IMR-90 (cell line): Measurements from ENCODE around the gene PTPN13. TPM values are rescaled to one million over a fixed set of nuclear protein-coding genes. Genes with fewer than 3 reads are reported as not detected.
A peak's percentile ranks its signal among the peaks of the same experiment; 100 is the strongest.

Experiments
- ATAC-seq: fragments of 200-7000 bp; cut with Tn5 transposase; 2 replicates; pipeline ENCODE4 v1.9.1; 2020; ENCODE audit warnings: low read depth, mild to moderate bottlenecking, moderate library complexity
- BruUV-seq: library from RNA; stranded (reverse); fragments of 400-500 nt; replicated peaks from 2 replicates; lab custom pipeline; 2021; lab: Mats Ljungman, UMichigan
- CTCF ChIA-PET: fragments of 300-600 bp; formaldehyde crosslinking; extraction: SDS; loops from one replicate; lab custom pipeline; 2021; ENCODE audit warnings: antibody characterized with exemption; lab: Yijun Ruan, JAX
- POLR2A ChIA-PET: fragments of 300-600 bp; sonication (Branson Sonifier 250); formaldehyde crosslinking; loops from one replicate; lab custom pipeline; 2022; ENCODE audit warnings: antibody characterized with exemption; ENCODE audit not compliant: unreplicated experiment; lab: Charles Lee
- DNase-seq: peaks from one replicate; pipeline ENCODE4 v3.0.0; 2013
- H2AFZ ChIP-seq: replicated peaks from 2 replicates; pipeline ENCODE3; 2013; ENCODE audit warnings: low read length, mild to moderate bottlenecking; ENCODE audit not compliant: poor library complexity
- H2AK5ac ChIP-seq: 2 replicates; pipeline ENCODE4 v1.6.1; 2013; ENCODE audit warnings: low read depth, low read length, inconsistent platforms
- H2AK9ac ChIP-seq: replicated peaks from 2 replicates; pipeline ENCODE3; 2013; ENCODE audit warnings: mild to moderate bottlenecking, low read depth, low read length, moderate library complexity; ENCODE audit not compliant: poor library complexity
- H2BK120ac ChIP-seq: 2 replicates; pipeline ENCODE4 v1.6.1; 2013; ENCODE audit warnings: low read depth, low read length, inconsistent platforms
- H2BK15ac ChIP-seq: 3 replicates; pipeline ENCODE4 v1.6.1; 2013; ENCODE audit warnings: low read depth, low read length, inconsistent platforms
- H2BK20ac ChIP-seq: 2 replicates; pipeline ENCODE4 v1.6.1; 2013; ENCODE audit warnings: low read depth, mild to moderate bottlenecking, inconsistent platforms, low read length, moderate library complexity
- H2BK5ac ChIP-seq: 2 replicates; pipeline ENCODE4 v1.6.1; 2013; ENCODE audit warnings: mild to moderate bottlenecking, low read depth, low read length, inconsistent platforms; ENCODE audit not compliant: poor library complexity, severe bottlenecking
- H3K14ac ChIP-seq: replicated peaks from 2 replicates; pipeline ENCODE4 v1.6.1; 2013; ENCODE audit warnings: low read depth, low read length, inconsistent platforms
- H3K18ac ChIP-seq: 2 replicates; pipeline ENCODE4 v1.6.1; 2013; ENCODE audit warnings: low read depth, low read length, control low read depth
- H3K23ac ChIP-seq: 2 replicates; pipeline ENCODE4 v1.6.1; 2013; ENCODE audit warnings: low read depth, low read length, inconsistent platforms
- H3K27ac ChIP-seq: 2 replicates; pipeline ENCODE4 v1.5.1; 2013; ENCODE audit warnings: mild to moderate bottlenecking, control low read depth, low read length; ENCODE audit not compliant: insufficient read depth
- H3K27me3 ChIP-seq: 2 replicates; pipeline ENCODE4 v1.6.1; 2013; ENCODE audit warnings: low read length; ENCODE audit not compliant: control insufficient read depth, insufficient read depth
- H3K36me3 ChIP-seq: 2 replicates; pipeline ENCODE4 v1.6.1; 2013; ENCODE audit warnings: low read length, mixed read lengths; ENCODE audit not compliant: control insufficient read depth, insufficient read depth
- H3K4ac ChIP-seq: 2 replicates; pipeline ENCODE4 v1.6.1; 2013; ENCODE audit warnings: low read depth, low read length, inconsistent platforms
- H3K4me1 ChIP-seq: 2 replicates; pipeline ENCODE4 v1.6.1; 2013; ENCODE audit warnings: low read length, mixed read lengths; ENCODE audit not compliant: control insufficient read depth, insufficient read depth
- H3K4me2 ChIP-seq: 2 replicates; pipeline ENCODE4 v1.6.1; 2013; ENCODE audit warnings: low read depth, mild to moderate bottlenecking, control low read depth, low read length, moderate library complexity
- H3K4me3 ChIP-seq: 2 replicates; pipeline ENCODE4 v1.5.1; 2013; ENCODE audit warnings: low read depth, mild to moderate bottlenecking, control low read depth, low read length, moderate library complexity; ENCODE audit not compliant: insufficient read depth
- H3K56ac ChIP-seq: 2 replicates; pipeline ENCODE4 v1.6.1; 2013; ENCODE audit warnings: low read length, inconsistent platforms; ENCODE audit not compliant: insufficient read depth; ENCODE audit errors: extremely low read depth
- H3K79me1 ChIP-seq, 2 experiments: 2 replicates each; pipeline ENCODE4 v1.6.1; 2013; ENCODE audit warnings: low read length in 2 of 2, inconsistent platforms in 1 of 2, low read depth in 1 of 2
- H3K9ac ChIP-seq: 2 replicates; pipeline ENCODE4 v1.6.1; 2013; ENCODE audit warnings: low read depth, low read length, control low read depth
- H3K9me1 ChIP-seq: 2 replicates; pipeline ENCODE4 v1.6.1; 2013; ENCODE audit warnings: low read length, inconsistent platforms; ENCODE audit not compliant: insufficient read depth
- H3K9me3 ChIP-seq: 2 replicates; pipeline ENCODE4 v1.6.1; 2013; ENCODE audit warnings: low read length; ENCODE audit not compliant: control insufficient read depth, insufficient read depth
- H4K20me1 ChIP-seq: 2 replicates; pipeline ENCODE4 v1.6.1; 2013; ENCODE audit warnings: low read length, inconsistent platforms; ENCODE audit not compliant: insufficient read depth
- H4K5ac ChIP-seq: 2 replicates; pipeline ENCODE4 v1.6.1; 2013; ENCODE audit warnings: mild to moderate bottlenecking, low read depth, low read length, control low read depth
- H4K8ac ChIP-seq, 2 experiments: 2 replicates each; pipeline ENCODE4 v1.6.1; 2013; ENCODE audit warnings: low read depth in 2 of 2, low read length in 2 of 2, control low read depth in 1 of 2, inconsistent platforms in 1 of 2
- H4K91ac ChIP-seq: 2 replicates; pipeline ENCODE4 v1.6.1; 2013; ENCODE audit warnings: low read depth, low read length, inconsistent platforms; ENCODE audit not compliant: insufficient read depth
- CEBPB ChIP-seq: IDR thresholded peaks from 2 replicates; pipeline ENCODE4 v1.6.1; 2012; ENCODE audit warnings: low read depth, low read length, improper control_type of control experiment
- USF2 ChIP-seq: fragments of 150-350 bp; IDR thresholded peaks from 2 replicates; pipeline ENCODE4 v1.6.1; 2017; ENCODE audit warnings: mild to moderate bottlenecking, antibody characterized with exemption, low read length, low read depth
- WGBS, 2 experiments: methylation state at CpG; one replicate each; pipeline versions ENCODE4 v1.1.5 to v1.1.7; 2013; ENCODE audit warnings: missing lambda C conversion rate in 2 of 2; ENCODE audit not compliant: insufficient read length in 1 of 2; ENCODE audit errors: extremely low coverage in 2 of 2; 5-methylcytosine and 5-hydroxymethylcytosine counted together
- dilution Hi-C: fragments of 300-500 bp; cut with HindIII; formaldehyde crosslinking; loops from one replicate; pipeline ENCODE4 v1.14.3; 2018; ENCODE audit warnings: low sequenced_read_pairs; ENCODE audit not compliant: unreplicated experiment
- in situ Hi-C: fragments of 300-500 bp; cut with MboI; formaldehyde crosslinking; loops from 3 replicates; pipeline ENCODE4 v1.14.3; 2019; ENCODE audit warnings: low sequenced_read_pairs, inconsistent platforms, mixed read lengths
- intact Hi-C: fragments of 100-400 bp; cut with micrococcal nuclease; formaldehyde crosslinking; loops from 2 replicates; pipeline ENCODE4 v1.10.0; 2022
- polyA plus RNA-seq, 3 experiments: library from polyadenylated mRNA; depleted of rRNA; stranded (reverse); fragments of >200 nt; gene quantifications; 2 replicates each; pipeline ENCODE4 v1.2.3, GENCODE V29; 2012; ENCODE audit warnings: low replicate concordance in 1 of 3
- total RNA-seq: library from RNA; depleted of rRNA; stranded (reverse); fragments of >200 nt; gene quantifications from 2 replicates; pipeline ENCODE4 v1.2.3, GENCODE V29; 2012

The PTPN13 gene
- total and polyA plus RNA-seq, 2 of the 4 experiments (the other 2 are of a cell fraction): 7.7 to 29.0 TPM

GRCh38 chr4:86613734-86614133 is 19.6 kb downstream of the PTPN13 start:
- no peak overlapping the region for H3K56ac ChIP-seq
- TF ChIP-seq USF2 (no peak), CEBPB (peak; percentile 79)
- CTCF ChIA-PET: no interaction called here
- BruUV-seq: no TSS peak
- no peak overlapping the region for H3K18ac ChIP-seq
- no peak overlapping the region for H3K4me3 ChIP-seq
- POLR2A ChIA-PET: no interaction called here
- no peak overlapping the region for H4K8ac ChIP-seq
- no peak overlapping the region for H2BK15ac ChIP-seq
- H3K4ac ChIP-seq: no peak overlapping the region
- dilution Hi-C loops: no loop called here
- in situ Hi-C loops: no loop called here
- H3K9me3 ChIP-seq: no peaks in the 10 kb centered on the region
- intact Hi-C loops: no loop called here
- H3K9me1 ChIP-seq: no peaks in the 10 kb centered on the region
- no peaks in the 10 kb centered on the region for H3K36me3 ChIP-seq
- no peak overlapping the region for H3K9ac ChIP-seq
- peaks cover 6 to 22% of the 10 kb centered on the region in 2 experiments for H3K79me1 ChIP-seq
- H2BK20ac ChIP-seq: no peak overlapping the region
- no peaks in the 10 kb centered on the region for H4K20me1 ChIP-seq
- H3K23ac ChIP-seq: no peak overlapping the region
- H3K4me1 ChIP-seq: peaks cover 2% of the 10 kb centered on the region
- H2BK5ac ChIP-seq: no peak overlapping the region
- H4K5ac ChIP-seq: no peak overlapping the region
- peak; percentile 42; the same call in 1 of the 2 replicates for ATAC-seq
- no peak overlapping the region for H2AK9ac ChIP-seq
- no peaks in the 10 kb centered on the region for H3K27me3 ChIP-seq
- no peak overlapping the region for H4K91ac ChIP-seq
- peak; percentile 8 for DNase-seq
- H3K14ac ChIP-seq: no peak overlapping the region
- no CpG with 5 or more reads among the region's 2 CpGs for WGBS, 2 experiments
- H2AFZ ChIP-seq: no peak overlapping the region
- H2BK120ac ChIP-seq: no peak overlapping the region
- no peak overlapping the region for H3K4me2 ChIP-seq
- no peak overlapping the region for H2AK5ac ChIP-seq
- no peak overlapping the region for H3K27ac ChIP-seq
